ENCODE data around the gene DOLK.
A peak's percentile ranks its signal among the peaks of the same experiment; 100 is the strongest.

DOLK gene

GRCh38 chr9:128898382-128898781 lies 49.0 kb downstream of the DOLK start:
- peak overlapping the region; percentile 86 for H3K27ac Mint-ChIP-seq (ENCODE audit: low read depth)
- DNase-seq (ENCODE audit: low spot score in 2 of 2) (no peak), ATAC-seq (replicated peaks; ENCODE audit: extremely low read depth, poor library complexity, severe bottlenecking) (no peak)
- peaks cover 67% of the 10 kb centered on the region for H3K4me1 Mint-ChIP-seq
- no peaks in the 10 kb centered on the region for H3K9me3 Mint-ChIP-seq
- H3K4me3 Mint-ChIP-seq, result peak overlapping the region; percentile 59
- no peaks in the 10 kb centered on the region for H3K27me3 Mint-ChIP-seq
- peaks cover 28% of the 10 kb centered on the region for H3K36me3 Mint-ChIP-seq (ENCODE audit: insufficient read depth)

- ATAC-seq (replicated peaks; ENCODE audit: extremely low read depth, poor library complexity, severe bottlenecking) (no peak), DNase-seq (ENCODE audit: low spot score in 2 of 2) (no peak)
- Mint-ChIP-seq H3K4me1 (peaks cover 57% of the 10 kb centered on the region), H3K27me3 (no peaks in the 10 kb centered on the region), H3K4me3 (peak overlapping the region; percentile 33), H3K27ac (ENCODE audit: low read depth) (no peak overlapping the region), H3K36me3 (ENCODE audit: insufficient read depth) (peaks cover 22% of the 10 kb centered on the region), H3K9me3 (no peaks in the 10 kb centered on the region)
These were observed 51.8 kb downstream of the DOLK start for GRCh38 chr9:128895556-128895955.
